ENCODE results near the gene TOM1L2. TPM values are rescaled to one million over a fixed set of nuclear protein-coding genes. Genes with fewer than 3 reads are reported as not detected.
"Not testable (repeated sequence)": the region's sequence is repeated elsewhere in the genome, so short reads cannot be mapped to it uniquely, and the experiment has no call there.

TOM1L2 gene
- polyA plus RNA-seq, 3 donors from 2014 or later, result 1.9 to 6.1 (median 4.2) TPM

GRCh38 chr17:17812211-17813054 lies 159.8 kb downstream of the TOM1L2 start:
- no peaks in the 10 kb centered on the region for H3K9me3 Mint-ChIP-seq

GRCh38 chr17:17811381-17812210 lies 160.6 kb downstream of the TOM1L2 start:
- H3K9me3 Mint-ChIP-seq, result no peaks in the 10 kb centered on the region
- no peaks in the 10 kb centered on the region for H3K36me3 Mint-ChIP-seq
- H3K4me1 Mint-ChIP-seq, result peaks cover 15 to 16% of the 10 kb centered on the region in 2 donors
- H3K4me3 Mint-ChIP-seq, result no peak overlapping the region
- H3K27me3 Mint-ChIP-seq (ENCODE audit: low read depth in 3 of 3), result peaks cover 3 to 10% (median 7%) of the 10 kb centered on the region in 3 donors
- no peak for DNase-seq
- H3K27ac Mint-ChIP-seq, result peak overlapping the region in 3 of 6 donors; percentile 12 to 76 (median 30)

More at GRCh38 chr17:17812211-17813054, 159.8 kb downstream of the TOM1L2 start:
- peaks cover 3 to 13% (median 10%) of the 10 kb centered on the region in 3 donors for H3K27me3 Mint-ChIP-seq (ENCODE audit: low read depth in 3 of 3)
- H3K27ac Mint-ChIP-seq, result peak overlapping the region in 2 of 6 donors; percentile 19 to 28
- peaks cover 15 to 16% of the 10 kb centered on the region in 2 donors for H3K4me1 Mint-ChIP-seq
- H3K4me3 Mint-ChIP-seq, result no peak overlapping the region
- no peaks in the 10 kb centered on the region for H3K36me3 Mint-ChIP-seq
- DNase-seq, result peak; percentile 64 to 71 (median 68)

- Mint-ChIP-seq H3K36me3 (peaks cover 0 to 4% (median 4%) of the 10 kb centered on the region in 3 donors), H3K4me1 (peaks cover 18 to 20% of the 10 kb centered on the region in 2 donors), H3K4me3 (no peak overlapping the region), H3K27ac (no peak overlapping the region), H3K9me3 (no peaks in the 10 kb centered on the region), H3K27me3 (ENCODE audit: low read depth in 3 of 3) (peaks cover 2 to 9% (median 7%) of the 10 kb centered on the region in 3 donors)
- DNase-seq, result no peak
Measured at GRCh38 chr17:17810895-17811248, 161.3 kb downstream of the TOM1L2 start.

GRCh38 chr17:17810084-17810894 lies 161.9 kb downstream of the TOM1L2 start:
- Mint-ChIP-seq H3K9me3 (no peaks in the 10 kb centered on the region), H3K36me3 (peaks cover 0 to 6% (median 6%) of the 10 kb centered on the region in 3 donors), H3K27ac (no peak overlapping the region), H3K27me3 (ENCODE audit: low read depth in 3 of 3) (peaks cover 0 to 9% (median 3%) of the 10 kb centered on the region in 3 donors), H3K4me1 (peaks cover 18 to 21% of the 10 kb centered on the region in 2 donors), H3K4me3 (no peak overlapping the region)
- no peak for DNase-seq

- H3K4me1 Mint-ChIP-seq, result peaks cover 18 to 21% of the 10 kb centered on the region in 2 donors
- no peak overlapping the region for H3K27ac Mint-ChIP-seq
- peaks cover 0 to 6% (median 6%) of the 10 kb centered on the region in 3 donors for H3K36me3 Mint-ChIP-seq
- no peak for DNase-seq
- H3K9me3 Mint-ChIP-seq, result no peaks in the 10 kb centered on the region
- H3K27me3 Mint-ChIP-seq (ENCODE audit: low read depth in 3 of 3), result peaks cover 0 to 9% (median 2%) of the 10 kb centered on the region in 3 donors
- no peak overlapping the region for H3K4me3 Mint-ChIP-seq
Measured at GRCh38 chr17:17809531-17810083, 162.6 kb downstream of the TOM1L2 start.

- Mint-ChIP-seq H3K27me3 (ENCODE audit: low read depth in 3 of 3) (peaks cover 2 to 9% (median 3%) of the 10 kb centered on the region in 3 donors), H3K4me1 (peaks cover 18 to 21% of the 10 kb centered on the region in 2 donors), H3K36me3 (peaks cover 0 to 8% (median 8%) of the 10 kb centered on the region in 3 donors), H3K27ac (peak overlapping the region in 4 of 6 donors; percentile 22 to 55 (median 53)), H3K9me3 (no peaks in the 10 kb centered on the region), H3K4me3 (peak overlapping the region; percentile 18 to 49 (median 22))
- DNase-seq, result no peak
Measured at GRCh38 chr17:17808706-17809432, 163.3 kb downstream of the TOM1L2 start.

GRCh38 chr17:17808200-17808599 lies 164.0 kb downstream of the TOM1L2 start:
- not testable (repeated sequence) for H3K27ac Mint-ChIP-seq; H3K36me3 Mint-ChIP-seq; DNase-seq; H3K9me3 Mint-ChIP-seq; H3K27me3 Mint-ChIP-seq (ENCODE audit: low read depth in 3 of 3); H3K4me3 Mint-ChIP-seq
- H3K4me1 Mint-ChIP-seq, result peaks cover 18 to 21% of the 10 kb centered on the region in 2 donors

GRCh38 chr17:17807440-17807839 lies 164.8 kb downstream of the TOM1L2 start:
- H3K9me3 Mint-ChIP-seq, result no peaks in the 10 kb centered on the region
- peaks cover 18 to 21% of the 10 kb centered on the region in 2 donors for H3K4me1 Mint-ChIP-seq
- peaks cover 2 to 8% (median 3%) of the 10 kb centered on the region in 3 donors for H3K27me3 Mint-ChIP-seq (ENCODE audit: low read depth in 3 of 3)
- H3K27ac Mint-ChIP-seq, result no peak overlapping the region
- H3K36me3 Mint-ChIP-seq, result peaks cover 0 to 10% (median 9%) of the 10 kb centered on the region in 3 donors
- DNase-seq, result no peak
- no peak overlapping the region for H3K4me3 Mint-ChIP-seq

- DNase-seq, result no peak
- Mint-ChIP-seq H3K27me3 (ENCODE audit: low read depth in 3 of 3) (peaks cover 1 to 8% (median 3%) of the 10 kb centered on the region in 3 donors), H3K4me3 (no peak overlapping the region), H3K9me3 (no peaks in the 10 kb centered on the region), H3K27ac (peak overlapping the region in 1 of 6 donors; percentile 42), H3K36me3 (peaks cover 0 to 10% (median 9%) of the 10 kb centered on the region in 3 donors), H3K4me1 (peaks cover 14 to 15% of the 10 kb centered on the region in 2 donors)
Measured at GRCh38 chr17:17806611-17807274, 165.5 kb downstream of the TOM1L2 start.

- Mint-ChIP-seq H3K4me3 (no peak overlapping the region), H3K9me3 (no peaks in the 10 kb centered on the region), H3K4me1 (peaks cover 12 to 13% of the 10 kb centered on the region in 2 donors), H3K27me3 (ENCODE audit: low read depth in 3 of 3) (peaks cover 0 to 8% (median 3%) of the 10 kb centered on the region in 3 donors), H3K27ac (peak overlapping the region in 1 of 6 donors; percentile 19), H3K36me3 (peaks cover 0 to 10% (median 9%) of the 10 kb centered on the region in 3 donors)
- no peak for DNase-seq
Measured at GRCh38 chr17:17806035-17806434, 166.2 kb downstream of the TOM1L2 start.

GRCh38 chr17:17805575-17805974 lies 166.6 kb downstream of the TOM1L2 start:
- Mint-ChIP-seq H3K9me3 (no peaks in the 10 kb centered on the region), H3K27ac (peak overlapping the region in 1 of 6 donors; percentile 56), H3K4me1 (peaks cover 12 to 13% of the 10 kb centered on the region in 2 donors), H3K36me3 (peaks cover 0 to 10% (median 9%) of the 10 kb centered on the region in 3 donors), H3K4me3 (no peak overlapping the region), H3K27me3 (ENCODE audit: low read depth in 3 of 3) (peaks cover 0 to 8% (median 3%) of the 10 kb centered on the region in 3 donors)
- DNase-seq, result no peak

GRCh38 chr17:17804007-17804406 lies 168.2 kb downstream of the TOM1L2 start:
- H3K27me3 Mint-ChIP-seq (ENCODE audit: low read depth in 3 of 3), result peaks cover 0 to 8% (median 3%) of the 10 kb centered on the region in 3 donors
- no peaks in the 10 kb centered on the region for H3K9me3 Mint-ChIP-seq
- DNase-seq, result no peak
- H3K36me3 Mint-ChIP-seq, result peaks cover 0 to 10% (median 9%) of the 10 kb centered on the region in 3 donors
- peaks cover 11% of the 10 kb centered on the region in 2 donors for H3K4me1 Mint-ChIP-seq
- no peak overlapping the region for H3K4me3 Mint-ChIP-seq
- peak overlapping the region in 1 of 6 donors; percentile 22 for H3K27ac Mint-ChIP-seq
